GM18520 (cell line): ENCODE results near the gene PEX14.

ENCODE experiments used
- ATAC-seq: cut with Tn5 transposase; IDR thresholded peaks from one replicate; pipeline ENCODE4 v1.9.1; 2021; ENCODE audit not compliant: unreplicated experiment

PEX14 gene

GRCh38 chr1:10614377-10615225 lies 139.9 kb downstream of the PEX14 start:
- no peak for ATAC-seq

- no peak for ATAC-seq
Measured at GRCh38 chr1:10615332-10615731, 140.6 kb downstream of the PEX14 start.

- ATAC-seq, result no peak
Measured at GRCh38 chr1:10615932-10616671, 141.4 kb downstream of the PEX14 start.

- no peak for ATAC-seq
Measured at GRCh38 chr1:10616696-10617095, 141.9 kb downstream of the PEX14 start.

- no peak for ATAC-seq
Measured at GRCh38 chr1:10617318-10617717, 142.6 kb downstream of the PEX14 start.

GRCh38 chr1:10617931-10618885 lies 143.5 kb downstream of the PEX14 start:
- ATAC-seq, result no peak

- ATAC-seq, result no peak
Measured at GRCh38 chr1:10620776-10621175, 146.0 kb downstream of the PEX14 start.

- no peak for ATAC-seq
Measured at GRCh38 chr1:10621906-10622305, 147.2 kb downstream of the PEX14 start.

- ATAC-seq, result no peak
Measured at GRCh38 chr1:10622910-10623685, 148.3 kb downstream of the PEX14 start.

- ATAC-seq, result no peak
Measured at GRCh38 chr1:10623686-10624145, 149.0 kb downstream of the PEX14 start.

GRCh38 chr1:10624256-10625050 lies 149.7 kb downstream of the PEX14 start:
- ATAC-seq, result no peak

- no peak for ATAC-seq
Measured at GRCh38 chr1:10625076-10625475, 150.3 kb downstream of the PEX14 start.

GRCh38 chr1:10625554-10625953 lies 150.8 kb downstream of the PEX14 start:
- ATAC-seq, result no peak

GRCh38 chr1:10626131-10626731 lies 151.5 kb downstream of the PEX14 start:
- ATAC-seq, result no peak

- ATAC-seq, result no peak
Measured at GRCh38 chr1:10626791-10627410, 152.2 kb downstream of the PEX14 start.

GRCh38 chr1:10628685-10629084 lies 153.9 kb downstream of the PEX14 start:
- ATAC-seq, result no peak

- ATAC-seq, result no peak
Measured at GRCh38 chr1:10629091-10629815, 154.5 kb downstream of the PEX14 start.
